GM12873 (cell line): ENCODE data around the gene SEMA6A.

Experiments used
- TF ChIP-seq, protein P1 (sequence below): IDR thresholded peaks from 2 replicates; pipeline ENCODE4 v1.5.1; 2012; ENCODE audit warnings: low read depth, mild to moderate bottlenecking, moderate library complexity, low read length, control low read depth; ENCODE audit not compliant: insufficient read depth; ENCODE audit errors: missing control alignments

Gene SEMA6A

DNA sequence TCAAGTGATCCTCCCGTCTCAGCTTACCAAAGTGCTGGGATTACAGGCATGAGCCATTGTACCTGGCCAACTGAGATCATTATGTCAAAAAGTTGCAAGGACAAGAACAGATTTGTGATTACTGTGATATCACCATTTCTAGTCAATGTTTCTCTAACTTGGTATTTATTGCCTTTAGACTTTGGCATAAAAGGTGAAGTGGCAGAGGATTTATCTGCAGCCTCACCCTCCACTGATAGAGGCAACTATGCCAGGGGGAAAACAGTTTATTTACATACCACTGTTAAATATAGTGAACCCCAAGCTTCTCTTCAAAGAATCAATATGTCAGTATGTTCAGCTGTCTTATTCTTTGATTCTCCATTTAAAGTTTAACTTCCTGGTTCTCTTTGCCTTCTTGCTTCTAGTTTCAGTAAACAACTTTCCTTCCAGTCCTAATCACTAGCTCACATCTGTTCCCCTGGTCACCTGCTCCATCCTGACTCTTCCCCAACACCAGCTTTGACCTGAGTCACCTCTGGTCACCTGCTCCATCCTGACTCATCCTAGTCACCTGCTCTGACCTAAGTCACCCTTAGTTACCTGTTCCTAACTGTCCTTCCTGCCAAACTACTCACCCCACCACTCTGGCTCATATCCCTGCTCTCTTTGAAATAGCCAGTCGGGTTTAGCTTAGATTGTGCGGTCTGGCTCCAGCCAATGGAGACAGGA, 29.9 kb downstream of the SEMA6A start:
- TF ChIP-seq, protein P1, sequence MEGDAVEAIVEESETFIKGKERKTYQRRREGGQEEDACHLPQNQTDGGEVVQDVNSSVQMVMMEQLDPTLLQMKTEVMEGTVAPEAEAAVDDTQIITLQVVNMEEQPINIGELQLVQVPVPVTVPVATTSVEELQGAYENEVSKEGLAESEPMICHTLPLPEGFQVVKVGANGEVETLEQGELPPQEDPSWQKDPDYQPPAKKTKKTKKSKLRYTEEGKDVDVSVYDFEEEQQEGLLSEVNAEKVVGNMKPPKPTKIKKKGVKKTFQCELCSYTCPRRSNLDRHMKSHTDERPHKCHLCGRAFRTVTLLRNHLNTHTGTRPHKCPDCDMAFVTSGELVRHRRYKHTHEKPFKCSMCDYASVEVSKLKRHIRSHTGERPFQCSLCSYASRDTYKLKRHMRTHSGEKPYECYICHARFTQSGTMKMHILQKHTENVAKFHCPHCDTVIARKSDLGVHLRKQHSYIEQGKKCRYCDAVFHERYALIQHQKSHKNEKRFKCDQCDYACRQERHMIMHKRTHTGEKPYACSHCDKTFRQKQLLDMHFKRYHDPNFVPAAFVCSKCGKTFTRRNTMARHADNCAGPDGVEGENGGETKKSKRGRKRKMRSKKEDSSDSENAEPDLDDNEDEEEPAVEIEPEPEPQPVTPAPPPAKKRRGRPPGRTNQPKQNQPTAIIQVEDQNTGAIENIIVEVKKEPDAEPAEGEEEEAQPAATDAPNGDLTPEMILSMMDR = no peak

DNA sequence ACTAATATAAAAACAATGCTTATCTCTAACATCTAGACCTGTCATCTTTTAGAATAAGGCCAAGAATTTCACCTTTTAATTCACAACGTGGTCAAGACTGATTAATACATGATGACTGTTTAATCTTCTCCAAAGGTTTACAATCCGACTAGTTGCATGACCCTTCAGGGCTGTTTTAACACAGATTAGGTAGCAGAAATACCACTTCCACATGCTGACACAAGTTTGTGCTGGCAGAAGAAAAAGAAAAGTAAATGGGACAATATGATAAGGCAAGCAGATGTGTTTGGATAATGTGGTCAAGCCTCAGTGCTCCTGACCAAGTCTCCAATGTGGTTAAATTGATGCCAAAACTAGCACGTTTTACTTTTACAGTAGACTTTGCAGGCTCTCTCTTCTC, 31.1 kb downstream of the SEMA6A start:
- TF ChIP-seq, protein P1 = no peak

DNA sequence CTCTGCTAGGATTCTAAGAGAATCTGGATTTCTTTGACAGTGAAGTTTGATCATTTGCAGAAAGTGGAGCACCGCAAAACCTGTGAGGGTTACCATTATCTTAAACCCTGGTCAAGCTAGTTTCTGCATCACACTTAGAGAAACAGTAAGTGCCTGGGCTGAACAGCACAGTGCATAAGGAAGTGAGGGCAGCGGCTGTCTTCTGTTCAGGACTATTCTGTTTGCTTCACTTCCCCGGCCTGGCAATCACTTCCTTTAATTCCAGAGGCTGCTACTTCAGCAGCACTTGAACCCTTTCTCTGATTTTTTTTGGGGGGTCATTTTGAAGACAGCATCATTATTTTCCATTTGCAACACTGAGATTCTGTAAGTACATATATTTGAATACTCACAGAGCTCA, 32.0 kb downstream of the SEMA6A start:
- TF ChIP-seq, protein P1 = no peak

DNA sequence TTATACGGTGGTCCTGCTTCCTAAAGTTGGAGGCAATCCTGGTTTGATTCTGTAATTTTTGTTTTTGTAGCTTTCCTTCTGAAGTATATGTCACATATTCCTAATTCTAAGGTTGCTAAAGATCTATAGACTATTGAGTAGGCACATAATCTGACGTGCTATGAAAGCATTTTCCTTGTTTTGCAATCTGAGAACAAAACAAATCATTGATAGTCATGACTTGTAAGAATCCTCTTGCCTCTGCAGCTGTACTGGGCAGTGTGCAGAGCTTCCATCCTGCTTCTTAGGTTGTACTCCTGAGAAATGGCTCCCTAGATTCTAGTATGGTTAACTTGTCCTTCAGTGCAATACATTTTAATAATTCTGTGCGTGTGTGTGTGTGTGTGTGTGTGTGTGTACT, 35.4 kb downstream of the SEMA6A start:
- TF ChIP-seq, protein P1 = no peak

DNA sequence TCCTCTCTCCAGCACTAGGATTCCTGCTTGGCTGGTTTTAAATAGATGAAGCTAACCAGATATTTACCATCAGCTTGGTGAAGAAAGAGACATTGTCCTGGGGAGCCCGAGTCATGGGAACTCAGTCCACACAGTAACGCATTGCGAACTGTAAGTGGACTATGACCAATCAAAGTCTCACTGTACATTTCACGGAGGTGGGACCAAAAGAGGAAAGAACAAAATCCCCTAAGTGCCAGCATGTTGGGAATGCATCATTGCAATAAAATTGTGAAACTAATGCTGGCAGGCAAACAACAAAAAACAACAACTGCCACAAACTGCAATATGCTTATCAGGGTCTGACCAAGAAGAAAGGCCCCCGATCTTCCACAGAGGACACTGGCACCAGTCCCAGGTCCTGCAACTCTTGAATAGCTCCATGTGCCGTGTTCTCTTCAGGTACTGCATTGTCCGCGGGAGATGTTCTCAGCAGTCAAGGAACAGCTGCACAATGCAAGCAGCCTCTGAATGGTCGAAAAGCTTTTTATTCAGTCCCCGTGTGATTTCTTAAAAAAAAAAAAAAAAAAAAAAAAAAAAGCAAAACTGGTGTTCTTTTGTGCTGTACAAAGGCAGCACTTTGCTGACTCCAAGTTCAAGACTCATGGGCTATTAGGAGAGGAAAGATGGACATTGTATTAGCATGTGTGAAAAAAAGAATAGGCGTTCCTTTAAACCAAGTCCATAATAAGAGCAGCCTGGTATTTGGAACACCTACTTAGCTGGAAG, 38.1 kb downstream of the SEMA6A start:
- TF ChIP-seq, protein P1 = no peak

DNA sequence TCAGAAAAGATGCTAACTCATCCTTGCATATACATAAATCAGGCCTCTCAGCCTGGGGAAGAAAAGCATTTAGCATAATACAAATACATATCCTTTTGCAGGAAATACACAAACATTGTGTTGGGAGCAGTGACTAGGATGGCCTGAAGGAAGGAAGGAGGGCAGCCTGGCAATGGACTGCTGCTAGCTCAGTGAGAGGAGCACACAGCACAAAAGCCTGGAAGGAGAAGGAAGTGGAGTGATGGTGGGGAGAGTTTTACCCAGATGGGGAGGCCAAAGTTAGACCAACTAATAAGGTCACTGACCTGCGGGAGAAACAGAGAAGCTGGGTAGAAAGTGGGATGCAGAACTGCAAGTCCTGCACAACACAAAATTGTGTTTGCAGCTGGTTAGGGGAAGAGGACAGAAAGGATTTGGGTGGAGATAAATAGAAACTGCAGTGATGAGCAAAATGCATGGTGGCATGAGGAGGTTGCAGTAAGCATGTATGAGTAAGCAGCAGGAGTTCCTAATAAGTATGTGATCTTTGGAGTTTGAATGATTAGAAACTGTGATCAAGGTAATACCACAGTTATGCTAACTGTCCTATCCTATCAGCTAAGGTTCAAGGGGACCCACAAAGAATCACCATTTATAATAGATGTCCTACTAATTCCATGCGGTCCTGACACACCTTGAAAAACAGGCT, 39.5 kb downstream of the SEMA6A start:
- TF ChIP-seq, protein P1 = no peak
